Hepatocyte (in vitro differentiated cells): ENCODE measurements around the gene KIAA0930. TPM values are rescaled to one million over a fixed set of nuclear protein-coding genes. Genes with fewer than 3 reads are reported as not detected.
A peak's percentile ranks its signal among the peaks of the same experiment; 100 is the strongest.

Experiments used
- DNase-seq: peaks from one replicate; pipeline ENCODE4 v3.0.0-alpha.2; 2016; ENCODE audit warnings: low spot score
- H2AFZ ChIP-seq: fragments of 200-600 bp; sonication (generic); 2 replicates; pipeline ENCODE4 v1.6.0; 2016; ENCODE audit warnings: antibody characterized with exemption, mild to moderate bottlenecking
- H3K27ac ChIP-seq: fragments of 200-600 bp; sonication (generic); 2 replicates; pipeline ENCODE4 v1.5.1; 2016; ENCODE audit warnings: mild to moderate bottlenecking
- H3K27me3 ChIP-seq: fragments of 200-600 bp; sonication (generic); 2 replicates; pipeline ENCODE4 v1.6.1; 2016
- H3K36me3 ChIP-seq: fragments of 200-600 bp; sonication (generic); replicated peaks from 2 replicates; pipeline ENCODE4 v1.5.1; 2016; ENCODE audit warnings: low read depth; ENCODE audit not compliant: insufficient read depth
- H3K4me1 ChIP-seq: fragments of 200-600 bp; sonication (generic); 2 replicates; pipeline ENCODE4 v1.5.1; 2016; ENCODE audit warnings: mild to moderate bottlenecking, moderate library complexity; ENCODE audit not compliant: insufficient read depth
- H3K4me2 ChIP-seq: fragments of 200-600 bp; sonication (generic); 2 replicates; pipeline ENCODE4 v1.6.0; 2016
- H3K4me3 ChIP-seq: fragments of 200-600 bp; sonication (generic); 2 replicates; pipeline ENCODE4 v1.5.1; 2016; ENCODE audit warnings: mild to moderate bottlenecking
- H3K79me2 ChIP-seq: fragments of 200-600 bp; sonication (generic); 2 replicates; pipeline ENCODE4 v1.6.0; 2017; ENCODE audit warnings: mild to moderate bottlenecking
- H3K9me2 ChIP-seq: fragments of 200-600 bp; sonication (generic); replicated peaks from 2 replicates; pipeline ENCODE4 v1.6.0; 2017; ENCODE audit warnings: mild to moderate bottlenecking; ENCODE audit not compliant: insufficient read depth
- H3K9me3 ChIP-seq: fragments of 200-600 bp; sonication (generic); 2 replicates; pipeline ENCODE4 v1.5.1; 2016; ENCODE audit warnings: low read depth, mild to moderate bottlenecking
- H4K20me1 ChIP-seq: fragments of 200-600 bp; sonication (generic); 2 replicates; pipeline ENCODE4 v1.6.0; 2016; ENCODE audit warnings: mild to moderate bottlenecking; ENCODE audit not compliant: insufficient read depth, poor library complexity, severe bottlenecking
- EZH2 ChIP-seq: fragments of 200-600 bp; sonication (generic); IDR thresholded peaks from 2 replicates; pipeline ENCODE4 v1.6.1; 2016; ENCODE audit warnings: antibody characterized with exemption, mild to moderate bottlenecking, borderline replicate concordance
- EZH2phosphoT487 ChIP-seq: fragments of 200-600 bp; sonication (generic); IDR thresholded peaks from one replicate; pipeline ENCODE4 v1.6.1; 2018; ENCODE audit warnings: antibody characterized with exemption, mild to moderate bottlenecking, low read depth, moderate library complexity; ENCODE audit not compliant: unreplicated experiment, severe bottlenecking
- WGBS: methylation state at CpG from one replicate; pipeline ENCODE4 v1.1.6; 2016; ENCODE audit warnings: low lambda C conversion rate; ENCODE audit errors: missing lambda C conversion rate; 5-methylcytosine and 5-hydroxymethylcytosine counted together
- polyA plus RNA-seq: library from polyadenylated mRNA; unstranded; fragments of >200 nt; fragmentation: Nextera tagmentation; extraction: Ambion mirVana; gene quantifications from 2 replicates; pipeline ENCODE4 v1.2.1, GENCODE V29; 2016
- total RNA-seq: library from RNA; depleted of rRNA; stranded (reverse); fragments of >200 nt; gene quantifications from 2 replicates; pipeline ENCODE4 v1.2.3, GENCODE V29; 2014
- TF ChIP-seq, protein P1 (sequence below): fragments of 200-600 bp; sonication (generic); IDR thresholded peaks from 2 replicates; pipeline ENCODE4 v1.5.1; 2016; ENCODE audit warnings: antibody characterized with exemption, mild to moderate bottlenecking; ENCODE audit not compliant: poor library complexity

The KIAA0930 gene
- total and polyA plus RNA-seq, 2 experiments from 2014 or later, result 30.9 to 42.0 TPM

DNA sequence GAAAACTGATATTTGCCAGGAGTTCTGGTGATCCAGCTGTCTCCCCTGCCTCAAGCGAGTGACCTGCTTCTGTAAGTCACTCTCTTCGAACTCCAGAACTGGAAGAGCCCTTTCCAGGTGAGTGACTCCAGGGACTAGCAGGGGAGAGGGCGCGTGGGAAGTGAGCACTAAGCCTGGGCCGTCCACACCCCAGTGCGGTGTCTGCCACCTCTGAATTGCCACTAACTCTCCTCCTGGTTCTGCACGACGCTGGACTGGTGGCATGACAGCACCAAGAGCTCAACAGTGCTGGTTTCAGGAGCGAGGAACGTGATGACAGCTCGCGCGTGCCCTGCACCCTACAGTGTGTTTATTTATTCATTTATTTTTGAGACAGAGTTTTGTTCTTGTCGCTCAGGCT is 22.9 kb downstream of the KIAA0930 start:
- no peak overlapping the region for H2AFZ ChIP-seq
- H3K9me2 ChIP-seq, result no peaks in the 10 kb centered on the region
- DNase-seq, result no peak
- H3K4me3 ChIP-seq, result no peak overlapping the region
- H3K4me2 ChIP-seq, result no peak overlapping the region
- 91% methylated on average over 14 of the region's 14 CpGs for WGBS
- H3K4me1 ChIP-seq, result peaks cover 8% of the 10 kb centered on the region
- TF ChIP-seq, protein P1, sequence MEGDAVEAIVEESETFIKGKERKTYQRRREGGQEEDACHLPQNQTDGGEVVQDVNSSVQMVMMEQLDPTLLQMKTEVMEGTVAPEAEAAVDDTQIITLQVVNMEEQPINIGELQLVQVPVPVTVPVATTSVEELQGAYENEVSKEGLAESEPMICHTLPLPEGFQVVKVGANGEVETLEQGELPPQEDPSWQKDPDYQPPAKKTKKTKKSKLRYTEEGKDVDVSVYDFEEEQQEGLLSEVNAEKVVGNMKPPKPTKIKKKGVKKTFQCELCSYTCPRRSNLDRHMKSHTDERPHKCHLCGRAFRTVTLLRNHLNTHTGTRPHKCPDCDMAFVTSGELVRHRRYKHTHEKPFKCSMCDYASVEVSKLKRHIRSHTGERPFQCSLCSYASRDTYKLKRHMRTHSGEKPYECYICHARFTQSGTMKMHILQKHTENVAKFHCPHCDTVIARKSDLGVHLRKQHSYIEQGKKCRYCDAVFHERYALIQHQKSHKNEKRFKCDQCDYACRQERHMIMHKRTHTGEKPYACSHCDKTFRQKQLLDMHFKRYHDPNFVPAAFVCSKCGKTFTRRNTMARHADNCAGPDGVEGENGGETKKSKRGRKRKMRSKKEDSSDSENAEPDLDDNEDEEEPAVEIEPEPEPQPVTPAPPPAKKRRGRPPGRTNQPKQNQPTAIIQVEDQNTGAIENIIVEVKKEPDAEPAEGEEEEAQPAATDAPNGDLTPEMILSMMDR, result no peak
- TF ChIP-seq EZH2phosphoT487 (no peak), EZH2 (no peak)
- H3K27me3 ChIP-seq, result no peaks in the 10 kb centered on the region
- H3K79me2 ChIP-seq, result peaks cover 66% of the 10 kb centered on the region
- no peaks in the 10 kb centered on the region for H3K36me3 ChIP-seq
- no peak overlapping the region for H3K27ac ChIP-seq
- H3K9me3 ChIP-seq, result no peaks in the 10 kb centered on the region
- peaks cover 18% of the 10 kb centered on the region for H4K20me1 ChIP-seq

DNA sequence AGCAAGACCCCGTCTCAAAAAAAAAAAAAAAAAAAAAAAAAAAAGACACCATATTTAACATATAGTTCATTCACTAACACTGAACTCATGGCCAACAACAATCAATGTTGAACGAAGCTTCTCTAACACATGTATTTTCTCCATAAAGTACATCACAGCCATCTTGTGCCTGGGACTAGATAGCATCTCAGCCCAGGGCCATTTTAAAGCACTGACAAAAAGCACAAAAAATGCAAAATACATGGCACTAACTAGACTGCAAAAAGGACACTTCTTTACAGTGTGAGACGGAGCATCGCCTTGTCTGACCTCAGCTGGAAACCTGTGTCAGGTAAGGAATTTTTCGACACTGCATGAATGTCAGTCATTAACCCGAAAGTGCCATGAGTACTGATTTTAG is 23.3 kb downstream of the KIAA0930 start:
- Histone ChIP-seq H3K9me3 (no peaks in the 10 kb centered on the region), H3K79me2 (peaks cover 63% of the 10 kb centered on the region), H3K27me3 (no peaks in the 10 kb centered on the region), H3K9me2 (no peaks in the 10 kb centered on the region), H3K4me1 (peaks cover 12% of the 10 kb centered on the region), H4K20me1 (peaks cover 20% of the 10 kb centered on the region), H2AFZ (no peak overlapping the region), H3K4me3 (no peak overlapping the region), H3K36me3 (no peaks in the 10 kb centered on the region), H3K27ac (no peak overlapping the region), H3K4me2 (no peak overlapping the region)
- WGBS, result 95% methylated on average over 6 of the region's 6 CpGs
- no peak for DNase-seq
- TF ChIP-seq, protein P1, result no peak
- no peak for TF ChIP-seq EZH2
- no peak for TF ChIP-seq EZH2phosphoT487

DNA sequence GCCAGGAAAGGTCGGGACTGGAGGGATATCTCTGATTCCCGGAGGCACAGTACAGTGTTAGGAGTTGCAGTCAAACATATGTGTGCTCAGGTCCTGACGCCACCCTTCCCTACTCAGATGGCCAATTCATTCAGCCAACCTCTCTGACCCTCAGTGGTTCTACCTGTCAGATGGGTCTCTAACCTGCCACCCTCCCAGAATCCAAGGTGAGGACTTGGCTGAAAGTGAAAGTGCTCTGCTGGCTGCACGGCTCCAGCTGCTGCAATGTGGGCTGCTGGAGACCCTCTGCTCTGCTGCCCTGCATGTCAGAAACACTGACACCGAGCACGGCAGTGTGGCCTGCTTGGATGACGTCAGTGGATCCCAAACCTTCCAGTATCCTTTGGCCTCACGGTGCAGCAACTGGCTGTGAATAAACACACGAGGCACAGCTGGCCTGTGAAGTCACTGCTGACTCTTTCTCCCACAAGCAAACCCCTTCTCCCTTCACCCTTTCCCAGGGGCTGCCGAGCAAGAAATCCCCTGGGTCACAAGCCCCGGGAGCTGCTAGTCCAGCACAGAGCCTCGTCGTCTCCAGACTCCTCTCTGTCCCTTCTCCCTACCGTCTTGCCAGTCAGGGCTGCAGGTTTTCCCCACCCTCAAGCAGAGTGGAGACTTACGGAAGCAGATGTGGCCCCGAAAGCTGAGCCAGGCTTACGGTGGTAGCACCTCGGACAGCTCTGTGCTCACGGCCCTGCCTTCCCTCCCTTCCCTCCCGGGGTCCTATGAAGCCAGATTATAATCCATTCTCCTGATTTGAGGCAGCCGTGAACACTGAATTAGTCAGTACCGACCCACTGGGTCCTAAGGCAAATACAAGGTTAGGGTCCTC is 24.3 kb downstream of the KIAA0930 start:
- no peaks in the 10 kb centered on the region for H3K36me3 ChIP-seq
- H2AFZ ChIP-seq, result no peak overlapping the region
- H3K27ac ChIP-seq, result no peak overlapping the region
- H3K9me2 ChIP-seq, result no peaks in the 10 kb centered on the region
- 41% methylated on average over 22 of the region's 22 CpGs for whole genome bisulfite sequencing
- TF ChIP-seq EZH2phosphoT487 (no peak), EZH2 (no peak)
- TF ChIP-seq, protein P1, result no peak
- H3K4me3 ChIP-seq, result no peak overlapping the region
- peaks cover 19% of the 10 kb centered on the region for H3K4me1 ChIP-seq
- peaks cover 20% of the 10 kb centered on the region for H4K20me1 ChIP-seq
- no peaks in the 10 kb centered on the region for H3K27me3 ChIP-seq
- H3K4me2 ChIP-seq, result peak overlapping the region; percentile 53
- H3K79me2 ChIP-seq, result peaks cover 60% of the 10 kb centered on the region
- DNase-seq, result peak; percentile 55
- no peaks in the 10 kb centered on the region for H3K9me3 ChIP-seq
